Measurements from ENCODE around the gene CPLX4. TPM values are rescaled to one million over a fixed set of nuclear protein-coding genes. Genes with fewer than 3 reads are reported as not detected.
"Not testable (repeated sequence)": the region's sequence is repeated elsewhere in the genome, so short reads cannot be mapped to it uniquely, and the experiment has no call there.

The CPLX4 gene
- total RNA-seq, 1 experiment from 2014 or later = not detected

DNA sequence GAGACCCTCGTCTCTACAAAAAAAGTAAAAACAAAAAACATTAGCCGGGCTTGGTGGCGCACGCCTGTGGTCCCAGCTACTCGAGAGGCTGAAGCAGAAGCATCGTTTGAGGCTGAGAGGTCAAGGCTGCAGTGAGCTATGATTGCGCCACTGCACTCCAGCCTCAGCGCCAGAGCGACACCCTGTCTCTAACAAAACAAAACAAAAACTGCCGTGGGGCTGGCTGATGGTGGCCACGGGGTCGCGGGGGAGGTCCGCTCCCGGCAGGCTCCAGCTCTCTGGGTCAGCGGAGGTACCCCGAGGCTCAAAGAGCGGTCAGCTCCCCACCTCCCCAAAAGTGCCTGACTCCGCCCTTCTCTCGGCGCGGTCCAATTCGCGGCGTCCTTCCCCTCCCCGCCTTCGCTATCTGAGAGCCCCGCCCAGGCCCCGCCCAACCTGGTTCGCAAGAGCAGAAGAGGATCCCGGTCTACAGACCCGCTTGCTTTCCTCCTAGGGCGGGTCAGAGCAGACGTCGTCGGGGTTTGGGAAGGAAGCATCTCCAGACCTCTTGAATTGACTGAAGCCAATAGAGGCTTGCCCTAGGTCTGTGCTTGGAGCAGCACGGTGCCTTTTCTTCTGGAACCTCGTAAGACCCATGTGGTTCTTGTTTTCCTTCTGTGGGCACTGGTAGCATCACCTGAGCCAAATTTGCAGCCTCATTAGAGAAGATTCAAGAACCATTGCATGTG is 53.0 kb downstream of the CPLX4 start:
- DNase-seq (ENCODE audit: low read depth, low spot score) = peak; percentile 47
- in situ Hi-C loops (cut with HindIII; ENCODE audit: low pct_unique_long_range_greater_than_20kb, low sequenced_read_pairs) = no loop called here

DNA sequence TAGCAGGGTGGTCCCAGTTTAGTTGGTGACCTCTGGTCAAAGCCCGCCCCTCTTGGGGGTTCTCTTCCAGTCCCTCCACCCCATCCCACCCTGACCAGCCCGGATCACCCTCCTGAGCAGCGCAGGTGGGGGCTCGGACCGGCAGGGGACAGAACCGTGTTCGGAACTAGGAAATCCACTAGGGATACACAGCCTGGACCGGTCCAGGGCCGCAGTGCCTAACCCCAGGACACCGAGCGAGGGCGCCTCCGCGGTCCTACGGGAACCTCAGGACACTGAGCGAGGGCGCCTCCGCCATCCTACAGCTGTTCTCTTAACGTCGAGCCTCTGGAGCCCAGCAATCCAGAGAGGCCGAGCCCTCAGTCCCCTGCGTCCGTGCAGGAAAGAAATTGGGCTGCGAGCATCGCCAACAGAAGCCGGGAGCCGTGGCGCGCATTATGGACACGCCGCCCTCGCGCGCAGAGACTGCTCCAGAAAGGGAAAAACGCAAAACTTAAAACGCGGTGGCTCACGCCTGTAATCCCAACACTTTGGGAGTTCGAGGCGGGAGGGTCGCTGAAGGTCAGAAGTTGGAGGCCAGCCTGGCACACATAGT is 53.7 kb downstream of the CPLX4 start:
- in situ Hi-C loops (cut with HindIII; ENCODE audit: low pct_unique_long_range_greater_than_20kb, low sequenced_read_pairs) = no loop called here
- no peak for DNase-seq (ENCODE audit: low read depth, low spot score)

DNA sequence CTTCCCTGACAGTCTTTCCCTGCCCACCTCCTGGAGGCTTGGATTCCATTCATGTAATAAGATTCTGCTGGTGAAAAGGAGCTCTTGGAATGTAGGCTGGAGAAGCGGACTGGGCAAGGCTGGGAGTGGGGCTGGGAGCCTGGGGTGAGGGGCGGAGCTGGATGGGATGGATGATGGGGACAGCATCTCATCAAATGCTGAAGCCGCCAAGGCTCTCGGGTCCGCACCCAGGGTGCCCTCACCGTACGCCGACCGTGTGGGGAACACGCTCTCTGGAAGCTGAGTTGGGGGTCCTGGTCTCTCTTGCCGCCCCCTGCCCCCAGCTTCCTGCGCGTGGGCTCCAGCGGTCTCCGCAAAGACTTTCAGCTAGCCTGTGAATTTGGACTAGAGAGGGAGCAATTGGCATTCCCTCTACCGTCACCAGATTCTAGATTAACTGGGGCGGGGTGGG is 54.3 kb downstream of the CPLX4 start:
- DNase-seq (ENCODE audit: low read depth, low spot score) = no peak
- in situ Hi-C loops (cut with HindIII; ENCODE audit: low pct_unique_long_range_greater_than_20kb, low sequenced_read_pairs) = no loop called here

DNA sequence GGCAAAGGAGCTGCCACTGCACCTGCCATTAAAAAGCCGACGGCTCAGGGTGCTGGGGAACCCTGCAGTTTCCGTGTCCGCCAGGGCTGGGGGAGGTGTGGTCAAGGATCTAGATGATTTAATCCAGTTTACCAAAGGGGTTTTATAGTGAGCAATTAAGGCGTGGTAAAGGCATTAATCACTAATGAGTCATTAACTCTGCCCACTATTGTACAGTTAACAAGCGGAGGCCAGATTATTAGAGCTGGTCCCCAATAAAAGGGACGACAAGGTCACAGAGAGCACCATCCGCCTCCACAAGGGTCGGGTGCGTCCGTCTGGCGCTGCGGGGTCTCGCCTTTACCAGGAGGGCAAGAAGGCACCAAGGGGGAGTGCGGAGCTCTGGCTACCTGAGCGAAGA is 54.8 kb downstream of the CPLX4 start:
- no peak for DNase-seq (ENCODE audit: low read depth, low spot score)
- in situ Hi-C loops (cut with HindIII; ENCODE audit: low pct_unique_long_range_greater_than_20kb, low sequenced_read_pairs) = no loop called here

DNA sequence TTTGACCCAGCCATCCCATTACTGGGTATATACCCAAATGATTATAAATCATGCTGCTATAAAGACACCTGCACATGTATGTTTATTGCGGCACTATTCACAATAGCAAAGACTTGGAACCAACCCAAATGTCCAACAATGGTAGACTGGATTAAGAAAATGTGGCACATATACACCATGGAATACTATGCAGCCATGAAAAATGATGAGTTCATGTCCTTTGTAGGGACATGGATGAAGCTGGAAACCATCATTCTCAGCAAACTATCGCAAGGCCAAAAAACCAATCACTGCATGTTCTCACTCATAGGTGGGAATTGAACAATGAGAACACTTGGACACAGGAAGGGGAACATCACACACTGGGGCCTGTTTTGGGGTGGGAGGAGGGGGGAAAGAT is 56.2 kb downstream of the CPLX4 start:
- in situ Hi-C loops (cut with HindIII; ENCODE audit: low pct_unique_long_range_greater_than_20kb, low sequenced_read_pairs); DNase-seq (ENCODE audit: low read depth, low spot score): not testable (repeated sequence)

DNA sequence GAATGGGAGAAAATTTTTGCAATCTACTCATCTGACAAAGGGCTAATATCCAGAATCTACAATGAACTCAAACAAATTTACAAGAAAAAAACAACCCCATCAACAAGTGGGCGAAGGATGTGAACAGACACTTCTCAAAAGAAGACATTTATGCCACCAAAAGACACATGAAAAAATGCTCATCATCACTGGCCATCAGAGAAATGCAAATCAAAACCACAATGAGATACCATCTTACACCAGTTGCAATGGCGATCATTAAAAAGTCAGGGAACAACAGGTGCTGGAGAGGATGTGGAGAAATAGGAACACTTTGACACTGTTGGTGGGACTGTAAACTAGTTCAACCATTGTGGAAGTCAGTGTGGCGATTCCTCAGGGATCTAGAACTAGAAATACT is 56.6 kb downstream of the CPLX4 start:
- in situ Hi-C loops (cut with HindIII; ENCODE audit: low pct_unique_long_range_greater_than_20kb, low sequenced_read_pairs); DNase-seq (ENCODE audit: low read depth, low spot score): not testable (repeated sequence)

DNA sequence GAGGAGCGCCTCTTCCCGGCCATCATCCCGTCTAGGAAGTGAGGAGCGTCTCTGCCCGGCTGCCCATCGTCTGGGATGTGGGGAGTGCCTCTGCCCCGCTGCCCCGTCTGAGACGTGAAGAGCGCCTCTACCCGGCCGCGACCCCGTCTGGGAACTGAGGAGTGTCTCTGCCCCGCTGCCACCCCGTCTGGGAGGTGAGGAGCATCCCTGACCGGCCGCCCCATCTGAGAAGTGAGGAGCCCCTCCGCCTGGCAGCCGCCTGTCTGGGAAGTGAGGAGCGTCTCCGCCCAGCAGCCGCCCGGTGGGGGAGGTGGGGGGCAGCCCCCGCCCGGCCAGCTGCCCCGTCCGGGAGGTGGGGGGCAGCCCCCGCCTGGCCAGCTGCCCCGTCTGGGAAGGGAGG is 63.0 kb downstream of the CPLX4 start:
- DNase-seq (ENCODE audit: low read depth, low spot score); in situ Hi-C loops (cut with HindIII; ENCODE audit: low pct_unique_long_range_greater_than_20kb, low sequenced_read_pairs): not testable (repeated sequence)

DNA sequence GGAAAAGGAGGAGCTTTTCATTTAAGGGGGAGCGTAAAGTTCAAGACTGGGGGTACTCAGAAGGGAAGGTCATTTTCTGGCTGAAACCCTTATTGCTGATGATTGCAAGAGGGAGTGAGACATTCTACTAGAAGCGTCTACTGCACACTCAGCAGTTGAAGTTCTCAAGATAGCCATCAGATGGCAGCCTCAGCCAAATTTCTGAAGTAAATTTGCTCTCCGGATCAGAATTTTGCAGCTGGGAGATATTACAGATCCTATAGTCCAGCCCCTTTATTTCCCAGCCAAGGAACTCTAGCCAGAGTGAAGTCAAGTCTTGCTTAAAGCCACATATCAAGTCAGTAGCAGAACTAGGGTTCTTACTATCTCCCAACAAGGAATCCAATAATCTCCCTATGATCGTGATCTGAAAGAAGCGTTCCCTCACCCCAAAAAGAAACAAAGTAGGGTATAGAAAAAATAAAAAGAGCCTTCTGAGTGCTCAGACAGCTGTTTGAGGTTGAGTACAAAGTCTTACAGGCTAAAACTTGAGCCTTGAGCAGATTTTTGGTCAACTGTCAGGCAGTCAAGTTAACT is 69.2 kb downstream of the CPLX4 start:
- DNase-seq (ENCODE audit: low read depth, low spot score) = peak; percentile 85
- in situ Hi-C loops (cut with HindIII; ENCODE audit: low pct_unique_long_range_greater_than_20kb, low sequenced_read_pairs) = no loop called here

DNA sequence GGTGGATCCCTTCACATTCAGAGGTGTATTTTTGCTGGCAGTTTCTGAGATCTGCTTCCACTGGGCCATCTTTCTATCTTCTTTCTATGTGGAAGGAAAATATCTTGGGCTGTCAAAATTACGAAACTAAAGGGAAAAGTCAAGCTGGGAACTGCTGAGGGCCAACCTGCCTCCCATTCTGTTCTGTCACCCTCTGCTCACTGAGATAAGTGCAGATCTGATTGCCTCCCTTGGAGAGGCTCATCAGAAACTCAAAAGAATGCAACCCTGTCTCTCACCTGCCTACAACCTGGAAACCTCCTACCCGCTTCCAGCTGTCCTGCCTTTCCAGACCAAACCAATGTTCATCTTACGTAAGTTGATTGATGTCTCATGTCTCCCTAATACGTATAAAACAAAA is 71.7 kb downstream of the CPLX4 start:
- no peak for DNase-seq (ENCODE audit: low read depth, low spot score)
- in situ Hi-C loops (cut with HindIII; ENCODE audit: low pct_unique_long_range_greater_than_20kb, low sequenced_read_pairs) = no loop called here

Other genes with a start within 250 kb of the CPLX4 start
- 163 and 167 TPM in 2 replicates for gene SEC11C, start 178.8 kb downstream of the CPLX4 start, total RNA-seq (2014; rRNA removed; shearing (Covaris generic))
- not detected in 2 replicates for gene GRP, start 98.5 kb downstream of the CPLX4 start, total RNA-seq (2014; rRNA removed; shearing (Covaris generic))
- not detected in 2 replicates for gene RAX, start 45.2 kb downstream of the CPLX4 start, total RNA-seq (2014; rRNA removed; shearing (Covaris generic))
- gene LMAN1, start 40.6 kb upstream of the CPLX4 start, total RNA-seq (2014; rRNA removed; shearing (Covaris generic)) = 117 and 125 TPM in 2 replicates

All from SK-MEL-5 (cell line).